Measurements from ENCODE around the gene DDX23. TPM values are rescaled to one million over a fixed set of nuclear protein-coding genes. Genes with fewer than 3 reads are reported as not detected.

The DDX23 gene
- total RNA-seq, 2 donors from 2014 or later = 37.4 to 50.8 TPM

DNA sequence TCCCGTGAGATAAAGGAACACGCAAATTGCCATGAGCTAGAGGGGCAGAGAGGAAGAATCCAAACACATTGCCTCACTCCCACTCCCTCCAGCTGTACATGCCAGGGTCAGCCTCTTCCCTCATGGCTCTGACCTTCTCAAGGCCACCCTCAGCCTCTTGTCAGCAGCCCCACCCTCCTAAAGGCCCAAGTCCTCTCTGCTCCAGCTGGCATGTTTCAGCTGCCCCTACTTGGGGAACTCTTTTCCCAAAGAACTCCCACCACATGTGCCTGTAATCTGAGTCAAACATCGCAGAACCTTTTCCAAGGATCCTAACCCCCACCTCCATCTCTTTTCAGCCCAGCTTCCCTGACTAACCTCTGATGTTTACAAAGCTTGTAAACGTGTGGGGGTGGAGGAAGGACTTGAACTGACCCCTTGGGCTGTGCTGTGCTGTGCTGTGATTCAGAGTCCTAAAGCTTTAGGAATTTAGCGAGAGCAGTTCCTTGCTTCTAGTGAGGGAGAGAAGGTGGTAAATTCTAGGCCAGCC is 41.0 kb downstream of the DDX23 start:
- no peaks in the 10 kb centered on the region for H3K27me3 ChIP-seq
- no peak for ATAC-seq
- TF ChIP-seq, protein P1, sequence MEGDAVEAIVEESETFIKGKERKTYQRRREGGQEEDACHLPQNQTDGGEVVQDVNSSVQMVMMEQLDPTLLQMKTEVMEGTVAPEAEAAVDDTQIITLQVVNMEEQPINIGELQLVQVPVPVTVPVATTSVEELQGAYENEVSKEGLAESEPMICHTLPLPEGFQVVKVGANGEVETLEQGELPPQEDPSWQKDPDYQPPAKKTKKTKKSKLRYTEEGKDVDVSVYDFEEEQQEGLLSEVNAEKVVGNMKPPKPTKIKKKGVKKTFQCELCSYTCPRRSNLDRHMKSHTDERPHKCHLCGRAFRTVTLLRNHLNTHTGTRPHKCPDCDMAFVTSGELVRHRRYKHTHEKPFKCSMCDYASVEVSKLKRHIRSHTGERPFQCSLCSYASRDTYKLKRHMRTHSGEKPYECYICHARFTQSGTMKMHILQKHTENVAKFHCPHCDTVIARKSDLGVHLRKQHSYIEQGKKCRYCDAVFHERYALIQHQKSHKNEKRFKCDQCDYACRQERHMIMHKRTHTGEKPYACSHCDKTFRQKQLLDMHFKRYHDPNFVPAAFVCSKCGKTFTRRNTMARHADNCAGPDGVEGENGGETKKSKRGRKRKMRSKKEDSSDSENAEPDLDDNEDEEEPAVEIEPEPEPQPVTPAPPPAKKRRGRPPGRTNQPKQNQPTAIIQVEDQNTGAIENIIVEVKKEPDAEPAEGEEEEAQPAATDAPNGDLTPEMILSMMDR (IDR thresholded peaks at IDR 0.05) = no peak
- TF ChIP-seq POLR2A (IDR thresholded peaks at IDR 0.05) = no peak
- no peaks in the 10 kb centered on the region for H3K36me3 ChIP-seq (replicated peaks in 1 of 2; ENCODE audit: insufficient read depth in 1 of 2, low read depth in 2 of 2)
- peak in 1 of 4 donors; percentile 24 for DNase-seq
- H3K4me3 ChIP-seq = no peak overlapping the region
- intact Hi-C loops (cut with DNase I) = no loop called here
- no peak overlapping the region for H3K27ac ChIP-seq
- WGBS, 2 donors = 58 to 64% methylated on average over 5 of the region's 5 CpGs
- no peaks in the 10 kb centered on the region for H3K9me3 ChIP-seq
- peaks cover 16% of the 10 kb centered on the region for H3K4me1 ChIP-seq

DNA sequence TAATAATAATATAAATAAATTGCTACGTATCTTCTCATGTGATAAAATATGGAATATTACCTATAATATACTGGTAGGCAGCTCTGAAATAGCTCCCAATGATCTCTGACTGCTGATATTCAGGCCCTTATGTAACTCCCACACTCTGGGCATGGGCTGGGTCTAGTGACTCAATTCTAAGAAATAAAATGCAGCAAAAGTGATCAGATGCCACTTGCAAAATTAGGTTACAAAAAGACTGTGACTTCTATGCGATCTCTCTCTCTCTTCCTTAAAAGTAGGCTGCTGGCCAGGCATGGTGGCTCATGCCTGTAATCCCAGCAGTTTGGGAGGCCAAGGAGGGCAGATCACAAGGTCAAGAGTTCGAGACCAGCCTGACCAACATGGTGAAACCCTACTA is 44.0 kb downstream of the DDX23 start:
- 92 to 94% methylated on average over 3 of the region's 3 CpGs for WGBS, 2 donors
- no peaks in the 10 kb centered on the region for H3K9me3 ChIP-seq
- no peaks in the 10 kb centered on the region for H3K36me3 ChIP-seq (replicated peaks in 1 of 2; ENCODE audit: insufficient read depth in 1 of 2, low read depth in 2 of 2)
- intact Hi-C loops (cut with DNase I) = no loop called here
- ATAC-seq (no peak), DNase-seq (no peak)
- no peaks in the 10 kb centered on the region for H3K4me1 ChIP-seq
- no peak overlapping the region for H3K4me3 ChIP-seq
- TF ChIP-seq, protein P1 (IDR thresholded peaks at IDR 0.05) = no peak
- TF ChIP-seq POLR2A (IDR thresholded peaks at IDR 0.05) = no peak
- no peaks in the 10 kb centered on the region for H3K27me3 ChIP-seq
- H3K27ac ChIP-seq = no peak overlapping the region

DNA sequence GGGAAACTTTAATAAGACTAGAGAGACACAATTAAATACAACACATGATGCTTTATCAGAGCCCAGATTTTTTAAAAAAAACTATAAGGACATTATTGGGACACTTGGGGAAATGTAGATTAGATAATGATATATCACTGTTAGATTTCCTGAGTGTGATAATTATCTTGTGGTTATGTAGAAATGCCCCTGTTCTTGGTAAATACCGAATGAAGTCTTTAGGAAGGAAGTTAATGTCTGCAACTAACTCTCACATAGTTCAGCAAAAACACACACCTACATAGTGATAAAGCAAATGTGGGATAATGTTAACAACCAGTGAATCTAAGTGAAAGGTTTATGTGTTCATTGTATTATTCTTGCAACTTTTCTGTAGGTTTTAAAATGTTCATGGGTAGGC is 48.3 kb downstream of the DDX23 start:
- H3K4me3 ChIP-seq = no peak overlapping the region
- ATAC-seq (no peak), DNase-seq (no peak)
- H3K27ac ChIP-seq = no peak overlapping the region
- H3K9me3 ChIP-seq = no peaks in the 10 kb centered on the region
- intact Hi-C loops (cut with DNase I) = no loop called here
- WGBS, 2 donors = 46 to 55% methylated on average over 1 of the region's 1 CpG
- H3K27me3 ChIP-seq = no peaks in the 10 kb centered on the region
- no peaks in the 10 kb centered on the region for H3K4me1 ChIP-seq
- no peaks in the 10 kb centered on the region for H3K36me3 ChIP-seq (replicated peaks in 1 of 2; ENCODE audit: insufficient read depth in 1 of 2, low read depth in 2 of 2)
- TF ChIP-seq, protein P1 (IDR thresholded peaks at IDR 0.05) = no peak
- TF ChIP-seq POLR2A (IDR thresholded peaks at IDR 0.05) = no peak

DNA sequence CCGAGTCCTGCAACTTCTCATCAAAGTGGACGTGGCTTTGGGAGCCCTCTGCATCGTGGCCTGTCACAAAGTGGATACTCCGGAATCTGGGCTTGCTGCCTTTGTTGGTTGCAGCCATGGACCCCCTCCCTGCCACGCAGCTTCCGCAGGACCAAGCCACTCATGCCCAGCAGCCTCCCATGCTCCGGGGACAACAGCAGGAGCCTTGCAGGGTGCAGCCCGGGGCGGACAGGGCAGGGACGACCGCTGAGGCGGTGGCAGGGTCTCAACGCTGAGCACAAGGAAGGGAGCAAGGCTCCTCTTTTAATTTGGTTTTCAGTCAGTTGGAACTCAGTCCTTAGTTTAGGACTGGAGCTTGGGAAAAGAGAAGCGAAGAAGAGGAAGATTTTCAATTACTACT is 51.0 kb downstream of the DDX23 start:
- H3K9me3 ChIP-seq = no peaks in the 10 kb centered on the region
- H3K4me3 ChIP-seq = no peak overlapping the region
- no peak for DNase-seq
- intact Hi-C loops (cut with DNase I) = no loop called here
- H3K27me3 ChIP-seq = no peaks in the 10 kb centered on the region
- WGBS, 2 donors = 57 to 65% methylated on average over 9 to 14 of the region's 14 CpGs
- H3K27ac ChIP-seq = no peak overlapping the region
- TF ChIP-seq, protein P1 (IDR thresholded peaks at IDR 0.05) = no peak
- TF ChIP-seq POLR2A (IDR thresholded peaks at IDR 0.05) = no peak
- H3K36me3 ChIP-seq (replicated peaks in 1 of 2; ENCODE audit: insufficient read depth in 1 of 2, low read depth in 2 of 2) = no peaks in the 10 kb centered on the region
- ATAC-seq = no peak
- peaks cover under 1% of the 10 kb centered on the region for H3K4me1 ChIP-seq

DNA sequence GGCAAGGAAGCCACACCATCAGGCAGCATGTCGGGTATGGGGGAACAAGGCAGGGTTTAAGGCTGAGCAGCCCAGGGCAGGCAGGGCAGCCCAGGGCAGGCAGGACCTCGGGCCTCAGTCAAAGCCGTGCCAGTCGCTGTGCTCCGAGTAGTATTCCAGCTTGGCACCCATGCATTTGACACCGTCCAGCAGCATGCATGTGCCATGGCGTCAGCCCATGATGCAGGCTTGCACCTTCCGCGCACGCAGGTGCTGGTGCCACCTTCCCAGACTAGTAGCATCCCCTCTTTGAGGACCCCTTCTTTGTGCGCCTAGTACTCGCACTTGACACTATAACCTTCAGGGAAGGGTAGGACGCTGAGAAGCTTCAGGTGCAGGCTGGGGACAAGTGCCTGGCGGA is 51.5 kb downstream of the DDX23 start:
- WGBS, 2 donors = 77 to 82% methylated on average over 12 to 14 of the region's 14 CpGs
- no peaks in the 10 kb centered on the region for H3K9me3 ChIP-seq
- ATAC-seq (no peak), DNase-seq (no peak)
- H3K4me3 ChIP-seq = no peak overlapping the region
- H3K36me3 ChIP-seq (replicated peaks in 1 of 2; ENCODE audit: insufficient read depth in 1 of 2, low read depth in 2 of 2) = no peaks in the 10 kb centered on the region
- intact Hi-C loops (cut with DNase I) = no loop called here
- no peak for TF ChIP-seq POLR2A (IDR thresholded peaks at IDR 0.05)
- TF ChIP-seq, protein P1 (IDR thresholded peaks at IDR 0.05) = no peak
- H3K4me1 ChIP-seq = peaks cover 6% of the 10 kb centered on the region
- no peak overlapping the region for H3K27ac ChIP-seq
- H3K27me3 ChIP-seq = no peaks in the 10 kb centered on the region
